ENCODE results near the gene MAP2K6.

The MAP2K6 gene

GRCh38 chr17:69414408-69415274 lies at the start of gene MAP2K6:
Gene MAP2K6 (plus strand): TSS chr17:69414697. CDS start chr17:69414985, 288 bp downstream.
- peaks cover 17% of the 10 kb centered on the region for H3K4me1 Mint-ChIP-seq
- H3K27me3 Mint-ChIP-seq (ENCODE audit: low read depth), result no peaks in the 10 kb centered on the region
- TF ChIP-seq CTCF (IDR thresholded peaks at IDR 0.05; ENCODE audit: unreplicated experiment in 3 of 3), result no peak
- no peaks in the 10 kb centered on the region for H3K9me3 Mint-ChIP-seq
- peak within 1 kb of the TSS in 1 of 3 experiments; percentile 24 for H3K4me3 Mint-ChIP-seq
- no peak within 1 kb of the TSS for H3K27ac Mint-ChIP-seq
- H3K36me3 Mint-ChIP-seq (ENCODE audit: low read depth), result no peaks in the 10 kb centered on the region

DNA sequence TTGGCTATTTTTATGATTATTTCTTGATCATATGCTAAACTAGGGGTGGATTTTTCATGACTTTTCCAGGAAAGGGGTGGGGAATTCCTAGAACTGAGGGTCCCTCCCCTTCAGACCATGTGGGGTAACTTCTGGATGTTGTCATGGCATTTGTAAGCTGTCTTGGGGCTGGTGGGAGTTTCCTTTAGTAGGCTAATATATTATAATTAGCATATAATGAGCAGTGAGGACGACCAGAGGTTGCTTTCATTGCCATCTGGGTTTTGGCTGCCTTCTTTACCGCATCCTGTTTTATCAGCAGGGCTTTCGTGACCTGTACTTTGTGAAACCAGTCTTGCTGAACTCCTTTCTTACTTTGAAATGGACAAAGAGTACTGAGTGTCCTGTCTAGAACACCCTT lies 47.2 kb upstream of the MAP2K6 start:
- Mint-ChIP-seq H3K36me3 (ENCODE audit: low read depth) (no peaks in the 10 kb centered on the region), H3K27me3 (ENCODE audit: low read depth) (peaks cover 7% of the 10 kb centered on the region), H3K4me3 (no peak overlapping the region), H3K27ac (no peak overlapping the region), H3K4me1 (no peaks in the 10 kb centered on the region), H3K9me3 (no peaks in the 10 kb centered on the region)
- TF ChIP-seq CTCF (IDR thresholded peaks at IDR 0.05; ENCODE audit: unreplicated experiment in 3 of 3), result no peak

GRCh38 chr17:69373069-69373468 lies 41.4 kb upstream of the MAP2K6 start:
- no peaks in the 10 kb centered on the region for H3K36me3 Mint-ChIP-seq (ENCODE audit: low read depth)
- H3K4me1 Mint-ChIP-seq, result no peaks in the 10 kb centered on the region
- TF ChIP-seq CTCF (IDR thresholded peaks at IDR 0.05; ENCODE audit: unreplicated experiment in 3 of 3), result no peak
- H3K27ac Mint-ChIP-seq, result no peak overlapping the region
- peaks cover 7% of the 10 kb centered on the region for H3K27me3 Mint-ChIP-seq (ENCODE audit: low read depth)
- H3K9me3 Mint-ChIP-seq, result no peaks in the 10 kb centered on the region
- H3K4me3 Mint-ChIP-seq, result no peak overlapping the region

- Mint-ChIP-seq H3K4me1 (no peaks in the 10 kb centered on the region), H3K27ac (no peak overlapping the region), H3K36me3 (ENCODE audit: low read depth) (no peaks in the 10 kb centered on the region), H3K9me3 (peaks cover 3% of the 10 kb centered on the region), H3K4me3 (no peak overlapping the region), H3K27me3 (ENCODE audit: low read depth) (peaks cover 4% of the 10 kb centered on the region)
- no peak for TF ChIP-seq CTCF (IDR thresholded peaks at IDR 0.05; ENCODE audit: unreplicated experiment in 3 of 3)
Measured at GRCh38 chr17:69375229-69375628, 39.3 kb upstream of the MAP2K6 start.

DNA sequence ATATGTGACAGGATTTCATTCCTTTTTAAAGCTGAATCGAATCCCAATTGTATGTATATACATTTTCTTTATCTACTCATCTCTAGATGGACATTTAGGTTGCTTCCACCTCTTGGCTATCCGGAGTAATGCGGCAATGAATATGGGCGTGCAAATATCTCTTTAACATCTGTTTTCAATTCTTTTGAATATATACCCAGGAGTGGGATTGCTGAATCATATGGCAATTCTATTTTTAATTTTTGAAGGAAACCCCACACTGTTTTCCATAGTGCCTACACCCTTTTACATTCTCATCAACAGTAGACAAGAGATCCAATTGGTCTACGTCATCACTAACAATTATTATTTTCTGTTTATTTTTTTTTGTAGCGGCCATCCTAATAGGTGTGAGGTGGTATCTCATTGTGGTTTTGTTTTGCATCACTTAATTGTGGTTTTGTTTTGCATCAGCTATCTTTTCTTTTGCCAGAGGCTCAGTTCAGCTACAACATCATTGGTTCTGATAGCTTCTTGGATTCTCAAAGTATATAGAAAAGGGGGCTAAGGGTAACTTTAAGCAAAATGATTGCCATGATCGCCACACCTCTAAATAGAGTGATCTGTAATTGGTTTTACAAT lies 25.6 kb upstream of the MAP2K6 start:
- H3K36me3 Mint-ChIP-seq (ENCODE audit: low read depth), result no peaks in the 10 kb centered on the region
- no peaks in the 10 kb centered on the region for H3K4me1 Mint-ChIP-seq
- H3K4me3 Mint-ChIP-seq, result no peak overlapping the region
- no peaks in the 10 kb centered on the region for H3K9me3 Mint-ChIP-seq
- H3K27ac Mint-ChIP-seq, result no peak overlapping the region
- no peak for TF ChIP-seq CTCF (IDR thresholded peaks at IDR 0.05; ENCODE audit: unreplicated experiment in 3 of 3)
- no peaks in the 10 kb centered on the region for H3K27me3 Mint-ChIP-seq (ENCODE audit: low read depth)

Data from nephron (organoid).